Astrocyte (in vitro differentiated cells and primary cell): ENCODE data around the gene TPD52L1. TPM values are rescaled to one million over a fixed set of nuclear protein-coding genes. Genes with fewer than 3 reads are reported as not detected.

Source experiments
- DNase-seq: peaks from one replicate; pipeline ENCODE4 v3.0.0-alpha.2; 2010; ENCODE audit warnings: low read depth
- FAIRE-seq: peaks from 2 replicates; lab custom pipeline; 2011; peaks lifted over from hg19 to GRCh38; lab: Jason Lieb, UNC
- H2AFZ ChIP-seq: 2 replicates; pipeline ENCODE4 v1.6.0; 2012; ENCODE audit warnings: low read depth, low read length, inconsistent platforms
- H3K27ac ChIP-seq: 2 replicates; pipeline ENCODE4 v1.5.1; 2011; ENCODE audit warnings: low read depth, low read length, inconsistent platforms
- H3K27me3 ChIP-seq: 2 replicates; pipeline ENCODE4 v1.6.0; 2011; ENCODE audit warnings: low read length, inconsistent platforms; ENCODE audit not compliant: insufficient read depth
- H3K36me3 ChIP-seq: 2 replicates; pipeline ENCODE4 v1.5.1; 2011; ENCODE audit warnings: low read length, inconsistent platforms; ENCODE audit not compliant: insufficient read depth
- H3K4me1 ChIP-seq: 2 replicates; pipeline ENCODE4 v1.5.1; 2011; ENCODE audit warnings: low read length, inconsistent platforms; ENCODE audit not compliant: insufficient read depth
- H3K4me2 ChIP-seq: 2 replicates; pipeline ENCODE4 v1.6.0; 2012; ENCODE audit warnings: low read length, inconsistent platforms
- H3K4me3 ChIP-seq: 2 replicates; pipeline ENCODE4 v1.5.1; 2011; ENCODE audit warnings: low read depth, mild to moderate bottlenecking, low read length, inconsistent platforms; ENCODE audit not compliant: insufficient read depth
- H3K79me2 ChIP-seq: 2 replicates; pipeline ENCODE4 v1.6.0; 2012; ENCODE audit warnings: mild to moderate bottlenecking, low read length, inconsistent platforms; ENCODE audit not compliant: insufficient read depth
- H3K9ac ChIP-seq: 2 replicates; pipeline ENCODE4 v1.6.0; 2012; ENCODE audit warnings: mild to moderate bottlenecking, low read length, inconsistent platforms
- H3K9me3 ChIP-seq: 2 replicates; pipeline ENCODE4 v1.5.1; 2012; ENCODE audit warnings: low read depth, mild to moderate bottlenecking, low read length, inconsistent platforms; ENCODE audit not compliant: insufficient read depth
- H4K20me1 ChIP-seq: 2 replicates; pipeline ENCODE4 v1.6.0; 2012; ENCODE audit warnings: low read length, inconsistent platforms; ENCODE audit not compliant: insufficient read depth
- H3K27ac Mint-ChIP-seq: one replicate; pipeline ENCODE4 v1.8.0; 2021; ENCODE audit warnings: mild to moderate bottlenecking, mixed read lengths; ENCODE audit not compliant: unreplicated experiment
- H3K27me3 Mint-ChIP-seq: one replicate; pipeline ENCODE4 v1.8.0; 2021; ENCODE audit warnings: low read depth, mixed read lengths; ENCODE audit not compliant: unreplicated experiment
- H3K36me3 Mint-ChIP-seq: one replicate; pipeline ENCODE4 v1.8.0; 2021; ENCODE audit warnings: low read depth, mixed read lengths; ENCODE audit not compliant: unreplicated experiment
- H3K4me1 Mint-ChIP-seq: one replicate; pipeline ENCODE4 v1.8.0; 2021; ENCODE audit warnings: low read depth, mixed read lengths; ENCODE audit not compliant: unreplicated experiment
- H3K4me3 Mint-ChIP-seq: one replicate; pipeline ENCODE4 v1.8.0; 2021; ENCODE audit warnings: mild to moderate bottlenecking, moderate library complexity, mixed read lengths; ENCODE audit not compliant: unreplicated experiment
- H3K9me3 Mint-ChIP-seq: one replicate; pipeline ENCODE4 v1.8.0; 2021; ENCODE audit warnings: mild to moderate bottlenecking, mixed read lengths; ENCODE audit not compliant: unreplicated experiment
- EZH2 ChIP-seq: IDR thresholded peaks from 2 replicates; pipeline ENCODE4 v1.6.1; 2012; ENCODE audit warnings: mild to moderate bottlenecking, low read length, inconsistent platforms; ENCODE audit not compliant: insufficient read depth
- total RNA-seq: library from RNA; stranded (reverse); gene quantifications from 2 replicates; pipeline ENCODE4 v1.2.1, GENCODE V29; 2021
- TF ChIP-seq, protein P1 (sequence below): IDR thresholded peaks from 2 replicates; pipeline ENCODE4 v1.5.1; 2011; ENCODE audit warnings: low read depth, mild to moderate bottlenecking, inconsistent platforms, low read length, moderate library complexity; ENCODE audit not compliant: insufficient read depth

Gene TPD52L1
- total RNA-seq, 1 donor from 2014 or later: 32.8 TPM

DNA sequence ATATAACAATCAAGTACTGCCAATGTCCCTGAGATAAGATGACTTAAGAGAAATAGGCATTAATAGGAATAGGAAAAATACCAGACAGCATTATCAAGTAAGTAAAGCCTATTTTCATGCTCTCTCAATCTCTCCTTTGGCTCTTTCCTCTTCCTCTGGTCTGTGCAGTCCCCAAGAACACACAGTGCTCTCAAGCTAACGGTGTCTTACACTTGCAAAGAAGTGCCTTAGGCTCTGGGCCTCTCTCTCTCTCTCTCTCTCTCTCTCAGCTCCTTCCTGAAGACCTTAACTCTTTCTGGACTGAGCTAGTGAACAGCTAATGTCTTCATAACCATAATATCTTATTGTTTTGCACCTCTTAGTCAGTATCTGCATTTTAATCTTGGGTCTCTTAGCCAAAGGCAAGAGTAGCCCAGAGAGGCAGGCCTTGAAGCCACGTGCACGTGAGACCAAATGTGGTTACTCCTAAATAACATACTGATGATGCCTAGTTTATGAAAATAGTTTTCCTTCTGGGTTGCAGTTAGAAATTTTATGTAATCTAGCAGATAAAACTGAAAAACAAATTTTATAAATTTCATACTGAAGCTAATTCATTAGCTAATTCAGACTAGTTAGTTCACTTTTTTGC lies 70.8 kb downstream of the TPD52L1 start:
- Histone ChIP-seq H4K20me1 (no peaks in the 10 kb centered on the region), H3K27ac (no peak overlapping the region), H3K4me3 (no peak overlapping the region), H3K4me2 (no peak overlapping the region), H3K9ac (no peak overlapping the region), H2AFZ (no peak overlapping the region), H3K4me1 (no peaks in the 10 kb centered on the region), H3K36me3 (no peaks in the 10 kb centered on the region), H3K79me2 (no peaks in the 10 kb centered on the region), H3K27me3 (no peaks in the 10 kb centered on the region), H3K9me3 (no peaks in the 10 kb centered on the region)
- no peak overlapping the region for H3K27ac Mint-ChIP-seq
- TF ChIP-seq, protein P1, sequence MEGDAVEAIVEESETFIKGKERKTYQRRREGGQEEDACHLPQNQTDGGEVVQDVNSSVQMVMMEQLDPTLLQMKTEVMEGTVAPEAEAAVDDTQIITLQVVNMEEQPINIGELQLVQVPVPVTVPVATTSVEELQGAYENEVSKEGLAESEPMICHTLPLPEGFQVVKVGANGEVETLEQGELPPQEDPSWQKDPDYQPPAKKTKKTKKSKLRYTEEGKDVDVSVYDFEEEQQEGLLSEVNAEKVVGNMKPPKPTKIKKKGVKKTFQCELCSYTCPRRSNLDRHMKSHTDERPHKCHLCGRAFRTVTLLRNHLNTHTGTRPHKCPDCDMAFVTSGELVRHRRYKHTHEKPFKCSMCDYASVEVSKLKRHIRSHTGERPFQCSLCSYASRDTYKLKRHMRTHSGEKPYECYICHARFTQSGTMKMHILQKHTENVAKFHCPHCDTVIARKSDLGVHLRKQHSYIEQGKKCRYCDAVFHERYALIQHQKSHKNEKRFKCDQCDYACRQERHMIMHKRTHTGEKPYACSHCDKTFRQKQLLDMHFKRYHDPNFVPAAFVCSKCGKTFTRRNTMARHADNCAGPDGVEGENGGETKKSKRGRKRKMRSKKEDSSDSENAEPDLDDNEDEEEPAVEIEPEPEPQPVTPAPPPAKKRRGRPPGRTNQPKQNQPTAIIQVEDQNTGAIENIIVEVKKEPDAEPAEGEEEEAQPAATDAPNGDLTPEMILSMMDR: no peak
- TF ChIP-seq EZH2: no peak
- H3K27me3 Mint-ChIP-seq: no peaks in the 10 kb centered on the region
- peaks cover 21% of the 10 kb centered on the region for H3K4me1 Mint-ChIP-seq
- H3K9me3 Mint-ChIP-seq: no peaks in the 10 kb centered on the region
- no peaks in the 10 kb centered on the region for H3K36me3 Mint-ChIP-seq
- H3K4me3 Mint-ChIP-seq: no peak overlapping the region
- FAIRE-seq: no peak
- peak; percentile 49 for DNase-seq

DNA sequence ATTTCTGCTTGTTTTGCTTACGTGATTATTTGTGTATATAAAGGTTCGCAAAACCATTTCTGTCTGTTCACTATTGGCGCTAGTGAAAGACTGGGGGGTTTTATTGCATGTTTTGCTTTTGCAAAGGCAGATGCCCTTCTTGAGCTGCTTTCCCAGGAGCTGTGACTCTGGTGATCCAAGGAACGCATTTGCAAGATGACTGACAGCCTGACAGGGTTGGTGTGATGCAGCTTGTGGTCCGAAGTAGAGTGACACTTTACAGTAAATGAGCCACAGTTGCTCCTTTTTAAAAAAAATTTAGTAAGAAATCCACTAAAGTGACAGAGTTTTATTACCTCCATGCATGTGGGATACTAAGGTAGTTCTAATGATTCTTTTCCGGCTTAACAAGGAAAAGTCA lies 73.7 kb downstream of the TPD52L1 start:
- Mint-ChIP-seq H3K9me3 (no peaks in the 10 kb centered on the region), H3K4me1 (peaks cover 14% of the 10 kb centered on the region), H3K27ac (no peak overlapping the region), H3K27me3 (no peaks in the 10 kb centered on the region), H3K36me3 (no peaks in the 10 kb centered on the region), H3K4me3 (no peak overlapping the region)
- Histone ChIP-seq H2AFZ (no peak overlapping the region), H3K27me3 (no peaks in the 10 kb centered on the region), H3K36me3 (no peaks in the 10 kb centered on the region), H3K4me1 (no peaks in the 10 kb centered on the region), H3K9me3 (no peaks in the 10 kb centered on the region), H3K4me2 (no peak overlapping the region), H3K9ac (no peak overlapping the region), H3K4me3 (no peak overlapping the region), H4K20me1 (no peaks in the 10 kb centered on the region), H3K27ac (no peak overlapping the region), H3K79me2 (no peaks in the 10 kb centered on the region)
- FAIRE-seq (no peak), DNase-seq (no peak)
- TF ChIP-seq EZH2: no peak
- TF ChIP-seq, protein P1: no peak

DNA sequence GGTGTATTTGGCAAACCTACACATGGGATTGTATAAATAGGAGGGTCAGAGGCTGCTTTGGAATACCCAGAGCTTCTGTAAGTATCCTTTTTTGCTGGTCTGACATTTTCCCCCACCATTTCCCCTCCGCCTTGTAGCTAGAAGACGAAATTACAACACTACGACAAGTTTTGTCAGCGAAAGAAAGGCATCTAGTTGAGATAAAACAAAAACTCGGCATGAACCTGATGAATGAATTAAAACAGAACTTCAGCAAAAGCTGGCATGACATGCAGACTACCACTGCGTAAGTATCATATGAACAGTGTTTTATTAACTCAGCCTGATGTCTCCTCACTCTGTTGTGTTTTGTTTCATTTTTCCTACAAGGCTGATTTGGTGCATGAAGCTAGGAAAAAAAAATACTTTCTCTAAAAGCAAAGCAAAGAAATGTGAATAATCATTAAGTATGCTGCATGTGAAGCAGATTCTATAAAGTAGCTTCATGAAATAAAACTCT lies 75.5 kb downstream of the TPD52L1 start:
- Histone ChIP-seq H3K4me2 (peak overlapping the region; percentile 52), H3K36me3 (no peaks in the 10 kb centered on the region), H3K9ac (no peak overlapping the region), H3K9me3 (no peaks in the 10 kb centered on the region), H3K27me3 (no peaks in the 10 kb centered on the region), H3K27ac (no peak overlapping the region), H3K79me2 (no peaks in the 10 kb centered on the region), H4K20me1 (no peaks in the 10 kb centered on the region), H3K4me1 (no peaks in the 10 kb centered on the region), H2AFZ (peak overlapping the region; percentile 33), H3K4me3 (no peak overlapping the region)
- no peak for DNase-seq
- TF ChIP-seq, protein P1: no peak
- no peak for FAIRE-seq
- H3K36me3 Mint-ChIP-seq: no peaks in the 10 kb centered on the region
- no peak overlapping the region for H3K4me3 Mint-ChIP-seq
- H3K27me3 Mint-ChIP-seq: no peaks in the 10 kb centered on the region
- H3K4me1 Mint-ChIP-seq: peaks cover 5% of the 10 kb centered on the region
- no peak overlapping the region for H3K27ac Mint-ChIP-seq
- H3K9me3 Mint-ChIP-seq: no peaks in the 10 kb centered on the region
